ENCODE results near the gene HIVEP2.

- TF ChIP-seq CTCF (IDR thresholded peaks at IDR 0.05) (no peak), TCF7L2 (IDR thresholded peaks at IDR 0.05; ENCODE audit: low read depth, low read length) (no peak), SIN3A (IDR thresholded peaks at IDR 0.05; ENCODE audit: borderline replicate concordance, insufficient read depth, low read depth, low read length) (no peak), REST (IDR thresholded peaks at IDR 0.05; ENCODE audit: insufficient read depth in 1 of 2, low read depth in 2 of 2, low read length in 1 of 2) (no peak), POLR2AphosphoS5 (IDR thresholded peaks at IDR 0.05; ENCODE audit: low read depth, low read length) (no peak)
These were observed 183.2 kb downstream of the HIVEP2 start for GRCh38 chr6:142761756-142762155.

Data from Panc1 (cell line).